ENCODE measurements around the gene PGPEP1.

GRCh38 chr19:18399008-18399407 is 58.6 kb downstream of the PGPEP1 start:
- TF ChIP-seq CTCF (IDR thresholded peaks at IDR 0.05) (no peak), POLR2A (IDR thresholded peaks at IDR 0.05) (no peak)

Measured in right lobe of liver (tissue), 4 donors.